SK-N-SH (cell line): ENCODE measurements around the gene GFOD2. TPM values are rescaled to one million over a fixed set of nuclear protein-coding genes. Genes with fewer than 3 reads are reported as not detected.

Experiments
- CTCF ChIA-PET: fragments of 300-600, 350-600 bp; formaldehyde crosslinking; extraction: SDS; loops from one replicate; lab custom pipeline; 2021; lab: Yijun Ruan, JAX
- POLR2A ChIA-PET: fragments of 350-600 bp; sonication (Branson Sonifier 250); formaldehyde crosslinking; extraction: SDS; loops from one replicate; lab custom pipeline; 2020; ENCODE audit warnings: antibody characterized with exemption, inconsistent platforms; lab: Yijun Ruan, JAX
- DNase-seq: peaks from one replicate; pipeline ENCODE4 v3.0.0; 2012
- H2AFZ ChIP-seq: fragments of 200-600 bp; sonication (generic); 2 replicates; pipeline ENCODE4 v1.8.1; 2016; ENCODE audit warnings: antibody characterized with exemption, mild to moderate bottlenecking, low read depth
- H3F3A ChIP-seq: fragments of 200-600 bp; sonication (generic); replicated peaks from 2 replicates; pipeline ENCODE3; 2016; ENCODE audit warnings: antibody characterized with exemption, mild to moderate bottlenecking; ENCODE audit not compliant: insufficient read depth
- H3K27ac ChIP-seq, 2 experiments: fragments of 200-500 bp in 1 of 2; fragments of 200-600 bp in 1 of 2; sonication (Bioruptor generic) in 1 of 2; sonication (generic), shearing (Covaris generic) in 1 of 2; 2 replicates each; pipeline versions ENCODE4 v1.5.1 to v1.6.1; 2014 to 2016; ENCODE audit warnings: low read depth in 2 of 2, inconsistent platforms in 1 of 2, low read length in 1 of 2, mild to moderate bottlenecking in 1 of 2, mixed read lengths in 1 of 2
- H3K27me3 ChIP-seq: fragments of 200-600 bp; sonication (generic), shearing (Covaris generic); 2 replicates; pipeline ENCODE4 v1.6.1; 2016; ENCODE audit warnings: mixed run types; ENCODE audit not compliant: insufficient read depth
- H3K36me3 ChIP-seq, 2 experiments: fragments of 200-500 bp in 1 of 2; fragments of 200-600 bp in 1 of 2; sonication (Bioruptor generic) in 1 of 2; sonication (generic) in 1 of 2; replicated peaks in 1 of 2; 2 replicates each; pipeline versions ENCODE3 to v1.5.1; 2014 to 2016; ENCODE audit warnings: low read length in 1 of 2, mild to moderate bottlenecking in 1 of 2; ENCODE audit not compliant: insufficient read depth in 2 of 2, control insufficient read depth in 1 of 2
- H3K4me1 ChIP-seq, 2 experiments: fragments of 200-500 bp in 1 of 2; fragments of 200-600 bp in 1 of 2; sonication (Bioruptor generic) in 1 of 2; sonication (generic), shearing (Covaris generic) in 1 of 2; 2 replicates each; pipeline versions ENCODE4 v1.5.1 to v1.6.1; 2014 to 2016; ENCODE audit warnings: low read depth in 1 of 2, low read length in 1 of 2, mixed run types in 1 of 2; ENCODE audit not compliant: insufficient read depth in 2 of 2, control insufficient read depth in 1 of 2
- H3K4me2 ChIP-seq: fragments of 200-600 bp; sonication (generic), shearing (Covaris generic); 2 replicates; pipeline ENCODE4 v1.6.1; 2017; ENCODE audit warnings: mixed run types
- H3K4me3 ChIP-seq, 2 experiments: fragments of 200-500 bp in 1 of 2; fragments of 200-600 bp in 1 of 2; sonication (Bioruptor generic) in 1 of 2; sonication (generic), shearing (Covaris generic) in 1 of 2; 2 replicates each; pipeline versions ENCODE4 v1.5.1 to v1.8.1; 2014 to 2016; ENCODE audit warnings: low read depth in 2 of 2, inconsistent platforms in 1 of 2, low read length in 1 of 2, mild to moderate bottlenecking in 1 of 2, mixed read lengths in 1 of 2, moderate library complexity in 1 of 2
- H3K79me2 ChIP-seq: fragments of 200-600 bp; sonication (generic); 2 replicates; pipeline ENCODE4 v1.8.1; 2017; ENCODE audit warnings: mild to moderate bottlenecking; ENCODE audit not compliant: insufficient read depth
- H3K9ac ChIP-seq: fragments of 200-600 bp; sonication (generic); 2 replicates; pipeline ENCODE4 v1.6.1; 2017; ENCODE audit warnings: mixed run types
- H3K9me2 ChIP-seq: fragments of 200-600 bp; sonication (generic); 2 replicates; pipeline ENCODE4 v1.6.1; 2017; ENCODE audit warnings: mixed run types
- H3K9me3 ChIP-seq: fragments of 200-600 bp; sonication (generic); 2 replicates; pipeline ENCODE4 v1.6.1; 2017; ENCODE audit warnings: mixed run types, mild to moderate bottlenecking, moderate library complexity
- H4K20me1 ChIP-seq: fragments of 200-600 bp; sonication (generic); 2 replicates; pipeline ENCODE4 v1.6.1; 2017; ENCODE audit warnings: mild to moderate bottlenecking, mixed run types; ENCODE audit not compliant: insufficient read depth
- CTCF ChIP-seq: fragments of 200-600 bp; sonication (generic); IDR thresholded peaks from 2 replicates; pipeline ENCODE4 v1.6.1; 2017; ENCODE audit warnings: antibody characterized with exemption, mild to moderate bottlenecking, moderate library complexity
- ELF1 ChIP-seq: IDR thresholded peaks from 2 replicates; pipeline ENCODE4 v1.4.0; 2012
- EZH2phosphoT487 ChIP-seq: fragments of 200-600 bp; sonication (generic); IDR thresholded peaks from 2 replicates; pipeline ENCODE4 v1.6.1; 2017; ENCODE audit warnings: low read depth, mixed run types, mild to moderate bottlenecking, antibody characterized with exemption, moderate library complexity, borderline replicate concordance
- GATA2 ChIP-seq: sonication (generic); formaldehyde crosslinking; IDR thresholded peaks from 2 replicates; pipeline ENCODE4 v1.5.0; 2020; ENCODE audit warnings: mild to moderate bottlenecking, missing genetic modification reagents
- MXI1 ChIP-seq: IDR thresholded peaks from 2 replicates; pipeline ENCODE4 v1.6.1; 2012; ENCODE audit warnings: mild to moderate bottlenecking, low read depth, low read length, improper control_type of control experiment
- NRF1 ChIP-seq: IDR thresholded peaks from 2 replicates; pipeline ENCODE4 v1.6.1; 2012; ENCODE audit warnings: low read depth, mild to moderate bottlenecking, low read length
- POLR2AphosphoS5 ChIP-seq: IDR thresholded peaks from 2 replicates; pipeline ENCODE4 v1.6.1; 2012; ENCODE audit warnings: low read depth, low read length
- RCOR1 ChIP-seq: fragments of 150-350 bp; IDR thresholded peaks from 2 replicates; pipeline ENCODE4 v1.6.1; 2017; ENCODE audit warnings: antibody characterized with exemption, low read length
- SIN3A ChIP-seq: IDR thresholded peaks from 2 replicates; pipeline ENCODE4 v1.6.1; 2012; ENCODE audit warnings: low read depth, mild to moderate bottlenecking, low read length, moderate library complexity, borderline replicate concordance
- TAF1 ChIP-seq: IDR thresholded peaks from 2 replicates; pipeline ENCODE4 v1.6.1; 2012; ENCODE audit warnings: low read depth, mild to moderate bottlenecking, low read length, moderate library complexity, borderline replicate concordance
- TCF12 ChIP-seq: IDR thresholded peaks from 2 replicates; pipeline ENCODE4 v1.4.0; 2012
- WGBS: methylation state at CpG from one replicate; pipeline ENCODE4 v1.1.6; 2017; ENCODE audit warnings: low lambda C conversion rate; 5-methylcytosine and 5-hydroxymethylcytosine counted together
- polyA plus RNA-seq, 3 experiments: library from polyadenylated mRNA; depleted of rRNA; stranded (reverse); fragments of >200 nt; gene quantifications; 2 replicates each; pipeline ENCODE4 v1.2.3, GENCODE V29; 2012

The GFOD2 gene
- polyA plus RNA-seq, 1 of the 3 experiments (the other 2 are of a cell fraction), result 19.0 TPM

GRCh38 chr16:67641779-67642708, 77.1 kb downstream of the GFOD2 start:
- H3K27me3 ChIP-seq, result no peaks in the 10 kb centered on the region
- H3K9me2 ChIP-seq, result no peaks in the 10 kb centered on the region
- ChIA-PET POLR2A (no interaction called here), CTCF (interaction anchor here (0.6 to 16.5 kb wide), 6 partner anchors 28 to 128 kb away, joined by 3 to 263 read pairs (median 43); partner anchors contain the start of gene CTCF)
- H4K20me1 ChIP-seq, result no peaks in the 10 kb centered on the region
- no peak overlapping the region for H3K4me3 ChIP-seq
- no peak overlapping the region for H3K9ac ChIP-seq
- H3K9me3 ChIP-seq, result no peaks in the 10 kb centered on the region
- no peak overlapping the region for H2AFZ ChIP-seq
- 70% methylated on average over 9 of the region's 10 CpGs for WGBS
- DNase-seq, result no peak
- H3K4me2 ChIP-seq, result no peak overlapping the region
- H3F3A ChIP-seq, result peaks cover 4% of the 10 kb centered on the region
- H3K36me3 ChIP-seq, result peaks cover 0 to 16% of the 10 kb centered on the region in 2 experiments
- no peak for TF ChIP-seq EZH2phosphoT487
- TF ChIP-seq SIN3A, result no peak
- peak; percentile 68 for TF ChIP-seq MXI1
- TF ChIP-seq GATA2 (CRISPR knock-in tag), result no peak
- TF ChIP-seq ELF1, result no peak
- H3K4me1 ChIP-seq, result peaks cover 0 to 4% of the 10 kb centered on the region in 2 experiments; a peak in 1 of 4 replicates
- H3K27ac ChIP-seq, result no peak overlapping the region
- H3K79me2 ChIP-seq, result no peaks in the 10 kb centered on the region

- H3K9me2 ChIP-seq, result no peaks in the 10 kb centered on the region
- no peak overlapping the region for H3K4me2 ChIP-seq
- H3K36me3 ChIP-seq, result peaks cover 19 to 31% of the 10 kb centered on the region in 2 experiments
- DNase-seq, result no peak
- TF ChIP-seq TAF1 (no peak), TCF12 (no peak), POLR2AphosphoS5 (no peak), RCOR1 (no peak), NRF1 (no peak), GATA2 (CRISPR knock-in tag) (no peak), CTCF (no peak)
- H3K9me3 ChIP-seq, result no peaks in the 10 kb centered on the region
- no peaks in the 10 kb centered on the region for H4K20me1 ChIP-seq
- ChIA-PET POLR2A (no interaction called here), CTCF (interaction anchor here (1.1 to 16.5 kb wide), 5 partner anchors 44 to 124 kb away, joined by 3 to 263 read pairs (median 11); partner anchors contain the start of gene CTCF)
- no peak overlapping the region for H3K4me3 ChIP-seq
- no peak overlapping the region for H3K27ac ChIP-seq
- H3K79me2 ChIP-seq, result no peaks in the 10 kb centered on the region
- H3F3A ChIP-seq, result peaks cover 4% of the 10 kb centered on the region
- H3K27me3 ChIP-seq, result no peaks in the 10 kb centered on the region
- no peak overlapping the region for H3K9ac ChIP-seq
- H2AFZ ChIP-seq, result no peak overlapping the region
- H3K4me1 ChIP-seq, result no peaks in the 10 kb centered on the region; a peak in 1 of 4 replicates
- 94% methylated on average over 12 of the region's 12 CpGs for WGBS
Measured at GRCh38 chr16:67637625-67638024, 81.5 kb downstream of the GFOD2 start.
